HepG2 (cell line): ENCODE results near the gene UBAC2. TPM values are rescaled to one million over a fixed set of nuclear protein-coding genes. Genes with fewer than 3 reads are reported as not detected.

Experiments
- ATAC-seq: fragments of 200-7000 bp; cut with Tn5 transposase; 3 replicates; pipeline ENCODE4 v1.9.1; 2020; ENCODE audit warnings: mild to moderate bottlenecking, moderate library complexity
- BruUV-seq: library from RNA; stranded (reverse); fragments of 400-500 nt; replicated peaks from 2 replicates; lab custom pipeline; 2021; lab: Mats Ljungman, UMichigan
- CTCF ChIA-PET: fragments of 300-600 bp; formaldehyde crosslinking; extraction: SDS; loops from one replicate; lab custom pipeline; 2021; ENCODE audit warnings: low total read pairs, inconsistent platforms, low intra/inter-chr PET ratio; lab: Yijun Ruan, JAX
- POLR2A ChIA-PET: fragments of 350-600 bp; sonication (Branson Sonifier 250); formaldehyde crosslinking; loops from one replicate; lab custom pipeline; 2020; ENCODE audit warnings: antibody characterized with exemption, inconsistent platforms; lab: Yijun Ruan, JAX
- DNase-seq: peaks from one replicate; pipeline ENCODE4 v3.0.0-alpha.2; 2015; ENCODE audit warnings: low spot score
- FAIRE-seq: peaks from 3 replicates; lab custom pipeline; 2011; peaks lifted over from hg19 to GRCh38; lab: Jason Lieb, UNC
- H2AFZ ChIP-seq: one replicate; pipeline ENCODE4 v1.6.1; 2011; ENCODE audit warnings: low read length, inconsistent platforms
- H3K27ac ChIP-seq: fragments of 300-600 bp; 3 replicates; pipeline ENCODE4 v1.8.0; 2011; ENCODE audit warnings: mixed run types, mild to moderate bottlenecking, mixed read lengths, low read length, inconsistent platforms; ENCODE audit not compliant: insufficient read depth; ENCODE audit errors: extremely low read length
- H3K27me3 ChIP-seq, 2 experiments: fragments of 200-600 bp in 1 of 2; 2 replicates in 1 of 2; 3 replicates in 1 of 2; pipeline versions ENCODE4 v1.6.0 to v1.8.0; 2011; ENCODE audit warnings: low read length in 2 of 2, mild to moderate bottlenecking in 2 of 2, moderate library complexity in 2 of 2, inconsistent platforms in 1 of 2; ENCODE audit not compliant: insufficient read depth in 2 of 2, control insufficient read depth in 1 of 2
- H3K36me3 ChIP-seq, 2 experiments: fragments of 200-600 bp in 1 of 2; replicated peaks in 1 of 2; 2 replicates in 1 of 2; 3 replicates in 1 of 2; pipeline versions ENCODE4 v1.5.1 to v1.8.0; 2011; ENCODE audit warnings: low read length in 2 of 2, inconsistent platforms in 1 of 2; ENCODE audit not compliant: insufficient read depth in 2 of 2, control insufficient read depth in 1 of 2
- H3K4me1 ChIP-seq: 2 replicates; pipeline ENCODE4 v1.5.1; 2012; ENCODE audit warnings: low read length, inconsistent platforms; ENCODE audit not compliant: insufficient read depth
- H3K4me2 ChIP-seq: 2 replicates; pipeline ENCODE4 v1.6.0; 2011; ENCODE audit warnings: low read depth, low read length, inconsistent platforms
- H3K4me3 ChIP-seq, 3 experiments: fragments of 200-600 bp in 1 of 3; sonication (generic), shearing (Covaris generic) in 1 of 3; replicated peaks in 1 of 3; 2 replicates each; pipeline ENCODE4 v1.5.1; 2011 to 2016; ENCODE audit warnings: low read length in 3 of 3, inconsistent platforms in 2 of 3, low read depth in 2 of 3, mild to moderate bottlenecking in 2 of 3, control low read depth in 1 of 3, mixed read lengths in 1 of 3; ENCODE audit not compliant: insufficient read depth in 1 of 3
- H3K79me2 ChIP-seq: one replicate; pipeline ENCODE4 v1.6.1; 2011; ENCODE audit warnings: low read length, inconsistent platforms; ENCODE audit not compliant: insufficient read depth
- H3K9ac ChIP-seq: 2 replicates; pipeline ENCODE4 v1.6.0; 2011; ENCODE audit warnings: mild to moderate bottlenecking, low read depth, low read length, inconsistent platforms; ENCODE audit not compliant: insufficient read depth
- H3K9me3 ChIP-seq: 2 replicates; pipeline ENCODE4 v1.5.1; 2012; ENCODE audit warnings: mild to moderate bottlenecking, low read length
- H4K20me1 ChIP-seq: 2 replicates; pipeline ENCODE4 v1.6.0; 2011; ENCODE audit warnings: inconsistent platforms, mild to moderate bottlenecking, low read length, moderate library complexity; ENCODE audit not compliant: insufficient read depth
- HNRNPLL ChIP-seq: fragments of 200-400 bp; formaldehyde crosslinking; IDR thresholded peaks from 2 replicates; pipeline ENCODE4 v1.6.1; 2017; ENCODE audit warnings: mild to moderate bottlenecking, low read depth, low read length; ENCODE audit not compliant: poor library complexity, severe bottlenecking
- KLF12 ChIP-seq: sonication (generic); formaldehyde crosslinking; IDR thresholded peaks from 2 replicates; pipeline ENCODE4 v1.4.0; 2020; ENCODE audit warnings: missing genetic modification reagents, borderline replicate concordance
- SYNCRIP ChIP-seq: fragments of 200-400 bp; formaldehyde crosslinking; IDR thresholded peaks from 2 replicates; pipeline ENCODE4 v1.6.1; 2018; ENCODE audit warnings: mild to moderate bottlenecking, low read depth, low read length; ENCODE audit not compliant: insufficient read depth
- TRAFD1 ChIP-seq: sonication (generic); formaldehyde crosslinking; IDR thresholded peaks from 2 replicates; pipeline ENCODE4 v1.5.1; 2020; ENCODE audit warnings: missing genetic modification reagents, mild to moderate bottlenecking, borderline replicate concordance
- U2AF2 ChIP-seq: fragments of 200-400 bp; formaldehyde crosslinking; IDR thresholded peaks from 2 replicates; pipeline ENCODE4 v1.6.1; 2017; ENCODE audit warnings: low read depth, mild to moderate bottlenecking, low read length
- ZNF160 ChIP-seq: sonication (generic); formaldehyde crosslinking; IDR thresholded peaks from 2 replicates; pipeline ENCODE4 v1.8.0; 2022; ENCODE audit warnings: mild to moderate bottlenecking, inconsistent platforms, missing genetic modification reagents
- ZNF563 ChIP-seq: sonication (generic); formaldehyde crosslinking; IDR thresholded peaks from 2 replicates; pipeline ENCODE4 v1.8.0; 2022; ENCODE audit warnings: mild to moderate bottlenecking, moderate library complexity, missing genetic modification reagents
- ZNF644 ChIP-seq: IDR thresholded peaks from 2 replicates; pipeline ENCODE4 v1.6.1; 2016; ENCODE audit warnings: low read depth
- WGBS: methylation state at CpG from one replicate; pipeline ENCODE4 v1.1.6; 2017; ENCODE audit warnings: low lambda C conversion rate; 5-methylcytosine and 5-hydroxymethylcytosine counted together
- in situ Hi-C: cut with HindIII; loops from 2 replicates; pipeline ENCODE4 v1.10.0; 2017; ENCODE audit warnings: low pct_unique_long_range_greater_than_20kb; ENCODE audit not compliant: extremely low pct_ligation_motif_present
- intact Hi-C: fragments of 100-400 bp; cut with micrococcal nuclease; formaldehyde crosslinking; loops from one replicate; pipeline ENCODE4 v1.10.0; 2022; ENCODE audit not compliant: unreplicated experiment
- polyA plus RNA-seq, 8 experiments: library from polyadenylated mRNA; depleted of rRNA in 3 of 8; stranded (reverse) in 7 of 8; unstranded in 1 of 8; fragments of >200 nt; fragmentation: Illumina TruSeq in 4 of 8; extraction: Trizol in 4 of 8; gene quantifications; 2 replicates each; pipeline versions ENCODE4 v1.2.1 to v1.2.3, GENCODE V29; 2011 to 2016; ENCODE audit warnings: low read depth in 4 of 8, missing spikeins in 1 of 8, mixed read lengths in 1 of 8; ENCODE audit not compliant: insufficient read depth in 1 of 8
- total RNA-seq, 5 experiments: library from RNA; depleted of rRNA; stranded (reverse); fragments of >200 nt; fragmentation: Illumina TruSeq; extraction: Trizol; gene quantifications; 2 replicates each; pipeline ENCODE4 v1.2.3, GENCODE V29; 2016; ENCODE audit warnings: low read depth in 1 of 5

Gene UBAC2
- total and polyA plus RNA-seq, 2 of the 13 experiments (the other 11 are each of a cell fraction or from before 2014, with no cell fraction given): 61.3 to 80.8 TPM

- H3K79me2 ChIP-seq: no peaks in the 10 kb centered on the region
- H2AFZ ChIP-seq: no peak overlapping the region
- no peak overlapping the region for H3K4me3 ChIP-seq
- intact Hi-C loops (no loop called here), in situ Hi-C loops (no loop called here)
- H3K27me3 ChIP-seq: no peaks in the 10 kb centered on the region
- no TSS peak for BruUV-seq
- no peak for TF ChIP-seq U2AF2
- no peak for TF ChIP-seq ZNF160
- no peak for TF ChIP-seq SYNCRIP
- no peak for TF ChIP-seq ZNF644 (CRISPR knock-in tag)
- no peak for TF ChIP-seq TRAFD1 (CRISPR knock-in tag)
- TF ChIP-seq KLF12 (CRISPR knock-in tag): no peak
- TF ChIP-seq HNRNPLL: no peak
- no peak for TF ChIP-seq ZNF563 (CRISPR knock-in tag)
- FAIRE-seq (no peak), ATAC-seq (no peak), DNase-seq (no peak)
- no peak overlapping the region for H3K27ac ChIP-seq
- H3K9me3 ChIP-seq: no peaks in the 10 kb centered on the region
- no peak overlapping the region for H3K9ac ChIP-seq
- ChIA-PET POLR2A (no interaction called here), CTCF (no interaction called here)
- H3K4me2 ChIP-seq: no peak overlapping the region
- H3K4me1 ChIP-seq: peaks cover 3% of the 10 kb centered on the region
- no peaks in the 10 kb centered on the region for H4K20me1 ChIP-seq
- WGBS: 93% methylated on average over 3 of the region's 3 CpGs
- H3K36me3 ChIP-seq: peaks cover 5 to 11% of the 10 kb centered on the region in 2 experiments; a peak in 4 of 5 replicates
These were observed 90.2 kb downstream of the UBAC2 start for GRCh38 chr13:99290894-99291293.
